Subcutaneous adipose tissue (tissue), 4 donors: Measurements from ENCODE around the gene KIF3B. TPM values are rescaled to one million over a fixed set of nuclear protein-coding genes. Genes with fewer than 3 reads are reported as not detected.

Source experiments
- total RNA-seq, 4 donors: library from RNA; depleted of rRNA; stranded (reverse); fragments of >200 nt; gene quantifications; one replicate each; pipeline ENCODE4 v1.1.0, GENCODE V29; 2016
- TF ChIP-seq, protein P1 (sequence below): fragments of 450-650 bp; IDR thresholded peaks from one replicate; pipeline ENCODE4 v1.5.1; 2016; ENCODE audit warnings: low read depth, mild to moderate bottlenecking, control low read depth, antibody characterized with exemption, moderate library complexity

The KIF3B gene
- total RNA-seq, 4 donors from 2014 or later, result 17.7 to 23.8 (median 21.2) TPM

DNA sequence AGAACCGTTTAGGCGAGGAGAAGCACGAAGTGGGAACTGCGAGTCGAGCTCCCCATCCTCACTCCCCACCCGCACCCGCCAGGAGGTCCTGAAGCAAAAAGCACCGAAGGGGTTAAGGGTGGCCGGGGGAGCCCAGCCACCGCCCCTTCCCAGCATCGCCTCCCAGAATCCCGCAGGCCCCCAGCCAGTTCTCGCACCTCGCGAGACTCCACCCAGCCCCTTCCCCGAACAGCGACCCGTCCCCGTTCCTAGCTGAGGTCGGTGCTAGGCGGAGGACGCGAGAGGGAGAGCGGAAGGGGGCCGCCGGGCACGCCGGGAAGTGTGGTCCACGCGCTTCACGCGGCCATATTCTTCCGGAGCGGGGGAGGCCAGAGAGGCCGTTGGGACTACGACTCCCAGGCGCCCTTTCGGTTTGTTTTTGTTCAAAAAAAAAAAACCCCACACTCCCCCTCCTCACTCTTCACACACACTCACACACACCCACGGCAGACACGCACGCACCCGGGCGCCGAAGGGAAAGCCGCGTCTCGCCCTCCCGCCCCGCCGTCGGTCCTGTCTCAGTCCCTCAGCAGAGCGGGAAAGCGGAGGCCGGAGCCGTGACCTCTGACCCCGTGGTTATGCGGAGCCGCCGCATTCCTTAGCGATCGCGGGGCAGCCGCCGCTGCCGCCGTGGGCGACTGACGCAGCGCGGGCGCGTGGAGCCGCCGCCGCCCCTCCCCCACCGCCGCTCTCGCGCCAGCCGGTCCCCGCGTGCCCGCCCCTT, 80.6 kb downstream of the KIF3B start, which contains the start of gene ASXL1:
Gene ASXL1, plus strand, starts transcription at position 463 of the 763 bp plus-strand sequence. CDS start 445 bp downstream, outside the sequence.
- TF ChIP-seq, protein P1, sequence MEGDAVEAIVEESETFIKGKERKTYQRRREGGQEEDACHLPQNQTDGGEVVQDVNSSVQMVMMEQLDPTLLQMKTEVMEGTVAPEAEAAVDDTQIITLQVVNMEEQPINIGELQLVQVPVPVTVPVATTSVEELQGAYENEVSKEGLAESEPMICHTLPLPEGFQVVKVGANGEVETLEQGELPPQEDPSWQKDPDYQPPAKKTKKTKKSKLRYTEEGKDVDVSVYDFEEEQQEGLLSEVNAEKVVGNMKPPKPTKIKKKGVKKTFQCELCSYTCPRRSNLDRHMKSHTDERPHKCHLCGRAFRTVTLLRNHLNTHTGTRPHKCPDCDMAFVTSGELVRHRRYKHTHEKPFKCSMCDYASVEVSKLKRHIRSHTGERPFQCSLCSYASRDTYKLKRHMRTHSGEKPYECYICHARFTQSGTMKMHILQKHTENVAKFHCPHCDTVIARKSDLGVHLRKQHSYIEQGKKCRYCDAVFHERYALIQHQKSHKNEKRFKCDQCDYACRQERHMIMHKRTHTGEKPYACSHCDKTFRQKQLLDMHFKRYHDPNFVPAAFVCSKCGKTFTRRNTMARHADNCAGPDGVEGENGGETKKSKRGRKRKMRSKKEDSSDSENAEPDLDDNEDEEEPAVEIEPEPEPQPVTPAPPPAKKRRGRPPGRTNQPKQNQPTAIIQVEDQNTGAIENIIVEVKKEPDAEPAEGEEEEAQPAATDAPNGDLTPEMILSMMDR, result no peak

DNA sequence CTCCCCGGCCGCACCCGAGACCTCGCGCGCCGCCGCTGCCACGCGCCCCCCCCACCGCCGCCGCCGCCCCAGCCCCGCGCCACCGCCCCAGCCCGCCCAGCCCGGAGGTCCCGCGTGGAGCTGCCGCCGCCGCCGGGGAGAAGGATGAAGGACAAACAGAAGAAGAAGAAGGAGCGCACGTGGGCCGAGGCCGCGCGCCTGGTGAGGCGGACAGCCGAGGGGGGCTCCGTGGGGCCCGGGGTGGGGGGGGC, 81.1 kb downstream of the KIF3B start:
- TF ChIP-seq, protein P1, result no peak

DNA sequence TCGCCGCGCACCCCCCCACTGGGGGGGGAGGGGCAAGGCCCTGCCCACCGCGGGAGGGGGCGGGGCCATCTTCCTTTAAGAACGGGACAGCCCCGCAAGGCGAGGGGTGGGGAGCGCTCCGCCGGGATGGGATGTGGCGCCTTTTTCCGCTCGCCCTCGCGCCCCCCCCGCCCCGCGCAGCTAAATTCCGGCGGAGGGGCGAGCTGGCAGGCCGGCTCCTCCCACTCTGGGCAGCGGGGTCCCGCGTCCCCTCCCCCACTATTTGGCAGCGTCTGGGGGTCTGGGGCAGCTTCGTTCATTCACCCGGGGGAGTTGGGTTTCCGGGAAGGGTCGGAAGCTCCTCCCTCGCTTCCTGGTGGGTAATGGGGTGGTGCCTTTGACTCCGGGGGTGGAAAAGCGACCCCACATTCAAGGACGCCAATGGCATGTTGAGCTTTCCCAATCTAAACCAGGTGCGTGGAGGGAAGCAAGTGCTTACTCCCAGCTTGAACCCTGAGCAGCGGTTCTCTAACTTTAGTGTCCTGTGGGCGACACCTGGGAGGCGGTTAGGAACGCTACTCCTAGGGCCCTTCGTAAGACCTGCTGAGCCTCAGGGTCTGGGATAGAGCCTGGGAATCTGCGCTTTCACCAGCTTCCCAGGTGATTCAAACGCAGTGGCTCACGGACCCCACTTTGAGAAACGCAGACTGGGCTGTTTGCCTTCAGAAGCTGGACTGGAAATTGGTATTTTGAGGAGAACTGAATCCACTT, 81.6 kb downstream of the KIF3B start:
- TF ChIP-seq, protein P1, result no peak

DNA sequence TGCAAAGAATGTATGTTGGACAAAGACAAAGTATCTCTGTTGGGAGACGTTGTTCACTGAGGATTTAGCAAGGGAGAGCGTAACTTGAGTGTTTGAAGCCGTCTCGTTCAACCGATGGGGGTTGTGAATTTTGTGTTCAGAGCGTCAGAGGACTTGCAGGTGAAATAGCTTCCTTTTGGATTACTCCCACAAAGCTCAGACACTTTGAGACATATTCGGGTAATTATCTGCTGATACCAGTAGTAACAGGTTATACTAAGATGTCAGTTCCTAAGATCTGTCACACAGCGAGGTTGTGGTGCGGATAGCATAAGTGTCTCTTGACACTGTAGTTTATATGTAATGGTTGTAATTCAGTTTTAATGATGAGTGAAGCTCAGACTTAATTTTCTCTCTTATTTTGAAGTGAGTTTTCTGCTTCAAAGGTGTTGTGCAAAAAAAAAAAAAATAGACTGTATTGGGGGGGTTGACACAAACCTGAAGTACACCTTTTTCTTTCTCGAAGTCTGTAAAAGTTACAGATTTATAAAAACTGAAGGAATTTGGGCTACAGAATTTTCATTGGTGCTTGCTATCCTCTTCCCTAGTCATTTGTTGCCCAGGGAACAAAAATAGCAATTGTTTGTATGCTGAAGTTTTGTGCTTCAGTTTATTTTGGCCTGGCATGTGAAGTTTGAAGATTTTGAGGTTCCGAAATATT, 82.3 kb downstream of the KIF3B start:
- TF ChIP-seq, protein P1, result no peak

DNA sequence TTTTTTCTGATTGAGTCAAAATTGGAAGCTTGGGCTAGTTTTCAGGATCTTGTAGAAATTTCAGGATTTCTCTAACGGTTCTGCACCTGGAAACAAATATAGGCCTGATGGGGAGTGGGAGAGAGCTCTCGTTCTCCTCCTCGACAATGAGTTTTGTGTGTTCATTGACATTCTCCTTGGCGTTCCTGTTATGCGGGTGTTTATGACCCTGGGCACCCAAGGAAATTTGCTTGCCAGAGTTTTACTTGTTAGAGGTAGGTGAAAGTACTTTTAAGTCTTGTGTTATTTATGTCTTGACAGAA, 82.8 kb downstream of the KIF3B start:
- TF ChIP-seq, protein P1, result no peak

DNA sequence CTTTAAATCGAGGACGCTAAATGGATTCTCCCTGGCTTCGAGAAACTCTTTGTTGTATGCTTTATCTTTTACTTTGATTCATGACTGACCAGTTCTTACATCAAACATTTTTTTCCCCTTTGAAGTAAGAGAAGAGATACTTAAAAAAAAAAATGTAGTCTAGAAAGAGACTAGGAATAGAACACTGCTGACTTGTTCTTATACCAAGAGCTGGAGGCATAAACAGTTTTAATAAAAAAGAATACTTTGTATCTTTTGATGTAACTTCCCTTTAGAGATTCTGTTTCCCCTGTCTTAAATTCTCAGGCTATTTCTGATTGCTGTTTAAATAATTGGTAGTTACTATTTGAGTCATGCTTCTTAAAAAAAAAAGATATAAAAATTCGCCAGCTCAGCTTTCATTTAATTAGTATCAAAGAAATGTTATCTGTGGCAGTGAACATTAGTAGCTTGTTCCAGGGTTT, 85.5 kb downstream of the KIF3B start:
- TF ChIP-seq, protein P1, result no peak

DNA sequence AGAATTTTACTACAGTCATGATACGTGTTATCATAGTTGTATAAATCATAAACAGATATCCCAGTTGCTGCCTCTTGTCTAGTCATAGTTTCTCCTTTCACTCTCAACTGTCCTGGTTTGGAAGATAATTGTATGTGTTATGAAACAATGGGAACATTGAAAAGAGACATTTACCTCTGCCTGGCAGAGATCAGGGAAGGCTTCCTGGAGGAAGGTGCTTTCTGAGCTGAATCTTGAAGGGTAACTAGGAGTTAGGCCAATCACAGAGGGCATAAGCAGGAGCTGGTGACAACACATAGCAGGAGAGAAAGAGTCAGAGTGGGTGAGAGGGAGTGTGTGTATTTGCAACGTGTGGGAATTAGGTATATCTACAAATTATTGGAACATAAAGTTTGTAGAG, 86.0 kb downstream of the KIF3B start:
- TF ChIP-seq, protein P1, result no peak
